K562 (cell line): ENCODE measurements around the gene ARHGAP24. TPM values are rescaled to one million over a fixed set of nuclear protein-coding genes. Genes with fewer than 3 reads are reported as not detected.
A peak's percentile ranks its signal among the peaks of the same experiment; 100 is the strongest.

ENCODE experiments used
- ETV5 ChIP-seq: sonication (generic); formaldehyde crosslinking; IDR thresholded peaks from 2 replicates; pipeline ENCODE4 v1.4.0; 2020; ENCODE audit warnings: low read depth, mild to moderate bottlenecking, missing genetic modification reagents
- FOXK2 ChIP-seq, 2 experiments: fragments of 450-650 bp; IDR thresholded peaks in 1 of 2; conservative IDR thresholded peaks in 1 of 2; 2 replicates each; pipeline ENCODE4 v1.6.1; 2016; ENCODE audit warnings: low read depth in 2 of 2, mild to moderate bottlenecking in 1 of 2
- PHTF2 ChIP-seq: fragments of 250-450 bp; sonication (Bioruptor Pico); IDR thresholded peaks from 2 replicates; pipeline ENCODE4 v1.5.0; 2021; ENCODE audit warnings: mild to moderate bottlenecking
- SMARCE1 ChIP-seq: fragments of 450-650 bp; IDR thresholded peaks from 2 replicates; pipeline ENCODE4 v1.7.1; 2016; ENCODE audit warnings: mild to moderate bottlenecking
- polyA plus RNA-seq, 8 experiments: library from polyadenylated mRNA; depleted of rRNA in 4 of 8; stranded (reverse) in 5 of 8; unstranded in 3 of 8; fragments of >200 nt; fragmentation: Nextera tagmentation in 2 of 8; fragmentation: Illumina TruSeq in 1 of 8; extraction: Ambion mirVana in 2 of 8; extraction: Trizol in 1 of 8; gene quantifications; 2 replicates each; pipeline versions ENCODE4 v1.2.1 to v1.2.3, GENCODE V29; 2011 to 2014; ENCODE audit warnings: inconsistent platforms in 1 of 8, missing spikeins in 1 of 8
- total RNA-seq, 7 experiments: library from RNA; depleted of rRNA in 6 of 7; stranded (reverse); fragments of >200 nt in 6 of 7; fragmentation: Illumina TruSeq in 2 of 7; extraction: Trizol in 2 of 7; gene quantifications; 2 replicates each; pipeline versions ENCODE4 v1.2.1 to v1.2.3, GENCODE V29; 2011 to 2021; ENCODE audit warnings: low replicate concordance in 1 of 7
- TF ChIP-seq, protein P1 (sequence below): fragments of 450-650 bp; IDR thresholded peaks from 2 replicates; pipeline ENCODE4 v1.6.1; 2016; ENCODE audit warnings: mild to moderate bottlenecking, moderate library complexity
- TF ChIP-seq, protein P2 (sequence below): sonication (generic); formaldehyde crosslinking; IDR thresholded peaks from 2 replicates; pipeline ENCODE4 v1.8.1; 2022; ENCODE audit warnings: missing genetic modification reagents
- TF ChIP-seq, protein P3 (sequence below): sonication (generic); formaldehyde crosslinking; IDR thresholded peaks from 2 replicates; pipeline ENCODE4 v1.8.1; 2023; ENCODE audit warnings: mild to moderate bottlenecking, missing genetic modification reagents
- TF ChIP-seq, protein P4 (sequence below): sonication (generic); formaldehyde crosslinking; IDR thresholded peaks from 2 replicates; pipeline ENCODE4 v1.8.0; 2023; ENCODE audit warnings: missing genetic modification reagents, mild to moderate bottlenecking, borderline replicate concordance

Gene ARHGAP24
- total and polyA plus RNA-seq, 9 of the 15 experiments (the other 6 are each of a cell fraction or from before 2014, with no cell fraction given): 8.0 to 22.6 (median 14.0) TPM

DNA sequence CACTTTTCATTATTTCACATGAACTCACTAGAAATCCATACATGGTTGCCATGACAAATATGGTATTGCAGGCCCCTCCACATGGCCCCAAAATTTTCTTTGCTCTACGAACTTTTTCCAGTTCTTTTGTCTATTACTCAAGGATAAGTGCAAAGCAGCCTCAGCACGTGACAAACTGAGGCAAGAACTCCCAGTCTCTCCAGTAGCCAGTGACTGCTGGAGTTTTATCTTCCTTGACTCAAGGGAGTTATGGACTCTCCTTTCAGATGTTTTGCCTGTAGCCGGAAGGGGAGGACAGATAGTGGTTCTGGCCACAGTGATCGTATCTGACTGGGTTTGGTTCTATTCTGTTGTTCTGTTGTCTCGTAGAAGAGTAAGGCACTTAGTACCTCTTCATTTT lies 105.5 kb downstream of the ARHGAP24 start (continued):
- TF ChIP-seq, protein P1, sequence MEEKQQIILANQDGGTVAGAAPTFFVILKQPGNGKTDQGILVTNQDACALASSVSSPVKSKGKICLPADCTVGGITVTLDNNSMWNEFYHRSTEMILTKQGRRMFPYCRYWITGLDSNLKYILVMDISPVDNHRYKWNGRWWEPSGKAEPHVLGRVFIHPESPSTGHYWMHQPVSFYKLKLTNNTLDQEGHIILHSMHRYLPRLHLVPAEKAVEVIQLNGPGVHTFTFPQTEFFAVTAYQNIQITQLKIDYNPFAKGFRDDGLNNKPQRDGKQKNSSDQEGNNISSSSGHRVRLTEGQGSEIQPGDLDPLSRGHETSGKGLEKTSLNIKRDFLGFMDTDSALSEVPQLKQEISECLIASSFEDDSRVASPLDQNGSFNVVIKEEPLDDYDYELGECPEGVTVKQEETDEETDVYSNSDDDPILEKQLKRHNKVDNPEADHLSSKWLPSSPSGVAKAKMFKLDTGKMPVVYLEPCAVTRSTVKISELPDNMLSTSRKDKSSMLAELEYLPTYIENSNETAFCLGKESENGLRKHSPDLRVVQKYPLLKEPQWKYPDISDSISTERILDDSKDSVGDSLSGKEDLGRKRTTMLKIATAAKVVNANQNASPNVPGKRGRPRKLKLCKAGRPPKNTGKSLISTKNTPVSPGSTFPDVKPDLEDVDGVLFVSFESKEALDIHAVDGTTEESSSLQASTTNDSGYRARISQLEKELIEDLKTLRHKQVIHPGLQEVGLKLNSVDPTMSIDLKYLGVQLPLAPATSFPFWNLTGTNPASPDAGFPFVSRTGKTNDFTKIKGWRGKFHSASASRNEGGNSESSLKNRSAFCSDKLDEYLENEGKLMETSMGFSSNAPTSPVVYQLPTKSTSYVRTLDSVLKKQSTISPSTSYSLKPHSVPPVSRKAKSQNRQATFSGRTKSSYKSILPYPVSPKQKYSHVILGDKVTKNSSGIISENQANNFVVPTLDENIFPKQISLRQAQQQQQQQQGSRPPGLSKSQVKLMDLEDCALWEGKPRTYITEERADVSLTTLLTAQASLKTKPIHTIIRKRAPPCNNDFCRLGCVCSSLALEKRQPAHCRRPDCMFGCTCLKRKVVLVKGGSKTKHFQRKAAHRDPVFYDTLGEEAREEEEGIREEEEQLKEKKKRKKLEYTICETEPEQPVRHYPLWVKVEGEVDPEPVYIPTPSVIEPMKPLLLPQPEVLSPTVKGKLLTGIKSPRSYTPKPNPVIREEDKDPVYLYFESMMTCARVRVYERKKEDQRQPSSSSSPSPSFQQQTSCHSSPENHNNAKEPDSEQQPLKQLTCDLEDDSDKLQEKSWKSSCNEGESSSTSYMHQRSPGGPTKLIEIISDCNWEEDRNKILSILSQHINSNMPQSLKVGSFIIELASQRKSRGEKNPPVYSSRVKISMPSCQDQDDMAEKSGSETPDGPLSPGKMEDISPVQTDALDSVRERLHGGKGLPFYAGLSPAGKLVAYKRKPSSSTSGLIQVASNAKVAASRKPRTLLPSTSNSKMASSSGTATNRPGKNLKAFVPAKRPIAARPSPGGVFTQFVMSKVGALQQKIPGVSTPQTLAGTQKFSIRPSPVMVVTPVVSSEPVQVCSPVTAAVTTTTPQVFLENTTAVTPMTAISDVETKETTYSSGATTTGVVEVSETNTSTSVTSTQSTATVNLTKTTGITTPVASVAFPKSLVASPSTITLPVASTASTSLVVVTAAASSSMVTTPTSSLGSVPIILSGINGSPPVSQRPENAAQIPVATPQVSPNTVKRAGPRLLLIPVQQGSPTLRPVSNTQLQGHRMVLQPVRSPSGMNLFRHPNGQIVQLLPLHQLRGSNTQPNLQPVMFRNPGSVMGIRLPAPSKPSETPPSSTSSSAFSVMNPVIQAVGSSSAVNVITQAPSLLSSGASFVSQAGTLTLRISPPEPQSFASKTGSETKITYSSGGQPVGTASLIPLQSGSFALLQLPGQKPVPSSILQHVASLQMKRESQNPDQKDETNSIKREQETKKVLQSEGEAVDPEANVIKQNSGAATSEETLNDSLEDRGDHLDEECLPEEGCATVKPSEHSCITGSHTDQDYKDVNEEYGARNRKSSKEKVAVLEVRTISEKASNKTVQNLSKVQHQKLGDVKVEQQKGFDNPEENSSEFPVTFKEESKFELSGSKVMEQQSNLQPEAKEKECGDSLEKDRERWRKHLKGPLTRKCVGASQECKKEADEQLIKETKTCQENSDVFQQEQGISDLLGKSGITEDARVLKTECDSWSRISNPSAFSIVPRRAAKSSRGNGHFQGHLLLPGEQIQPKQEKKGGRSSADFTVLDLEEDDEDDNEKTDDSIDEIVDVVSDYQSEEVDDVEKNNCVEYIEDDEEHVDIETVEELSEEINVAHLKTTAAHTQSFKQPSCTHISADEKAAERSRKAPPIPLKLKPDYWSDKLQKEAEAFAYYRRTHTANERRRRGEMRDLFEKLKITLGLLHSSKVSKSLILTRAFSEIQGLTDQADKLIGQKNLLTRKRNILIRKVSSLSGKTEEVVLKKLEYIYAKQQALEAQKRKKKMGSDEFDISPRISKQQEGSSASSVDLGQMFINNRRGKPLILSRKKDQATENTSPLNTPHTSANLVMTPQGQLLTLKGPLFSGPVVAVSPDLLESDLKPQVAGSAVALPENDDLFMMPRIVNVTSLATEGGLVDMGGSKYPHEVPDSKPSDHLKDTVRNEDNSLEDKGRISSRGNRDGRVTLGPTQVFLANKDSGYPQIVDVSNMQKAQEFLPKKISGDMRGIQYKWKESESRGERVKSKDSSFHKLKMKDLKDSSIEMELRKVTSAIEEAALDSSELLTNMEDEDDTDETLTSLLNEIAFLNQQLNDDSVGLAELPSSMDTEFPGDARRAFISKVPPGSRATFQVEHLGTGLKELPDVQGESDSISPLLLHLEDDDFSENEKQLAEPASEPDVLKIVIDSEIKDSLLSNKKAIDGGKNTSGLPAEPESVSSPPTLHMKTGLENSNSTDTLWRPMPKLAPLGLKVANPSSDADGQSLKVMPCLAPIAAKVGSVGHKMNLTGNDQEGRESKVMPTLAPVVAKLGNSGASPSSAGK: peak; percentile 45
- TF ChIP-seq, protein P2, sequence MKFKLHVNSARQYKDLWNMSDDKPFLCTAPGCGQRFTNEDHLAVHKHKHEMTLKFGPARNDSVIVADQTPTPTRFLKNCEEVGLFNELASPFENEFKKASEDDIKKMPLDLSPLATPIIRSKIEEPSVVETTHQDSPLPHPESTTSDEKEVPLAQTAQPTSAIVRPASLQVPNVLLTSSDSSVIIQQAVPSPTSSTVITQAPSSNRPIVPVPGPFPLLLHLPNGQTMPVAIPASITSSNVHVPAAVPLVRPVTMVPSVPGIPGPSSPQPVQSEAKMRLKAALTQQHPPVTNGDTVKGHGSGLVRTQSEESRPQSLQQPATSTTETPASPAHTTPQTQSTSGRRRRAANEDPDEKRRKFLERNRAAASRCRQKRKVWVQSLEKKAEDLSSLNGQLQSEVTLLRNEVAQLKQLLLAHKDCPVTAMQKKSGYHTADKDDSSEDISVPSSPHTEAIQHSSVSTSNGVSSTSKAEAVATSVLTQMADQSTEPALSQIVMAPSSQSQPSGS (CRISPR knock-in tag): no peak
- TF ChIP-seq, protein P3, sequence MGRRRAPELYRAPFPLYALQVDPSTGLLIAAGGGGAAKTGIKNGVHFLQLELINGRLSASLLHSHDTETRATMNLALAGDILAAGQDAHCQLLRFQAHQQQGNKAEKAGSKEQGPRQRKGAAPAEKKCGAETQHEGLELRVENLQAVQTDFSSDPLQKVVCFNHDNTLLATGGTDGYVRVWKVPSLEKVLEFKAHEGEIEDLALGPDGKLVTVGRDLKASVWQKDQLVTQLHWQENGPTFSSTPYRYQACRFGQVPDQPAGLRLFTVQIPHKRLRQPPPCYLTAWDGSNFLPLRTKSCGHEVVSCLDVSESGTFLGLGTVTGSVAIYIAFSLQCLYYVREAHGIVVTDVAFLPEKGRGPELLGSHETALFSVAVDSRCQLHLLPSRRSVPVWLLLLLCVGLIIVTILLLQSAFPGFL (CRISPR knock-in tag): no peak
- TF ChIP-seq, protein P4, sequence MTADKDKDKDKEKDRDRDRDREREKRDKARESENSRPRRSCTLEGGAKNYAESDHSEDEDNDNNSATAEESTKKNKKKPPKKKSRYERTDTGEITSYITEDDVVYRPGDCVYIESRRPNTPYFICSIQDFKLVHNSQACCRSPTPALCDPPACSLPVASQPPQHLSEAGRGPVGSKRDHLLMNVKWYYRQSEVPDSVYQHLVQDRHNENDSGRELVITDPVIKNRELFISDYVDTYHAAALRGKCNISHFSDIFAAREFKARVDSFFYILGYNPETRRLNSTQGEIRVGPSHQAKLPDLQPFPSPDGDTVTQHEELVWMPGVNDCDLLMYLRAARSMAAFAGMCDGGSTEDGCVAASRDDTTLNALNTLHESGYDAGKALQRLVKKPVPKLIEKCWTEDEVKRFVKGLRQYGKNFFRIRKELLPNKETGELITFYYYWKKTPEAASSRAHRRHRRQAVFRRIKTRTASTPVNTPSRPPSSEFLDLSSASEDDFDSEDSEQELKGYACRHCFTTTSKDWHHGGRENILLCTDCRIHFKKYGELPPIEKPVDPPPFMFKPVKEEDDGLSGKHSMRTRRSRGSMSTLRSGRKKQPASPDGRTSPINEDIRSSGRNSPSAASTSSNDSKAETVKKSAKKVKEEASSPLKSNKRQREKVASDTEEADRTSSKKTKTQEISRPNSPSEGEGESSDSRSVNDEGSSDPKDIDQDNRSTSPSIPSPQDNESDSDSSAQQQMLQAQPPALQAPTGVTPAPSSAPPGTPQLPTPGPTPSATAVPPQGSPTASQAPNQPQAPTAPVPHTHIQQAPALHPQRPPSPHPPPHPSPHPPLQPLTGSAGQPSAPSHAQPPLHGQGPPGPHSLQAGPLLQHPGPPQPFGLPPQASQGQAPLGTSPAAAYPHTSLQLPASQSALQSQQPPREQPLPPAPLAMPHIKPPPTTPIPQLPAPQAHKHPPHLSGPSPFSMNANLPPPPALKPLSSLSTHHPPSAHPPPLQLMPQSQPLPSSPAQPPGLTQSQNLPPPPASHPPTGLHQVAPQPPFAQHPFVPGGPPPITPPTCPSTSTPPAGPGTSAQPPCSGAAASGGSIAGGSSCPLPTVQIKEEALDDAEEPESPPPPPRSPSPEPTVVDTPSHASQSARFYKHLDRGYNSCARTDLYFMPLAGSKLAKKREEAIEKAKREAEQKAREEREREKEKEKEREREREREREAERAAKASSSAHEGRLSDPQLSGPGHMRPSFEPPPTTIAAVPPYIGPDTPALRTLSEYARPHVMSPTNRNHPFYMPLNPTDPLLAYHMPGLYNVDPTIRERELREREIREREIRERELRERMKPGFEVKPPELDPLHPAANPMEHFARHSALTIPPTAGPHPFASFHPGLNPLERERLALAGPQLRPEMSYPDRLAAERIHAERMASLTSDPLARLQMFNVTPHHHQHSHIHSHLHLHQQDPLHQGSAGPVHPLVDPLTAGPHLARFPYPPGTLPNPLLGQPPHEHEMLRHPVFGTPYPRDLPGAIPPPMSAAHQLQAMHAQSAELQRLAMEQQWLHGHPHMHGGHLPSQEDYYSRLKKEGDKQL (CRISPR knock-in tag): no peak
- TF ChIP-seq PHTF2 (CRISPR knock-in tag) (no peak), SMARCE1 (peak; percentile 85), ETV5 (peak; percentile 78), FOXK2 (conservative IDR thresholded peaks at IDR 0.05 in 1 of 2, IDR thresholded peaks at IDR 0.05 in 1 of 2; ENCODE audit: low read depth in 2 of 2) (peak; percentile 29 to 79; a peak in 2 of 4 replicates)
